Measurements from ENCODE around the gene OR2Z1. TPM values are rescaled to one million over a fixed set of nuclear protein-coding genes. Genes with fewer than 3 reads are reported as not detected.

OR2Z1 gene
- total and polyA plus RNA-seq, 2 of the 4 experiments (the other 2 are of a cell fraction): not detected

GRCh38 chr19:8702350-8702749, 19.1 kb upstream of the OR2Z1 start:
- ChIA-PET CTCF (no interaction called here), POLR2A (ENCODE audit: unreplicated experiment) (no interaction called here)
- H3K56ac ChIP-seq (ENCODE audit: extremely low read depth, insufficient read depth, low read length): no peak overlapping the region
- H2BK120ac ChIP-seq (ENCODE audit: low read depth, low read length): no peak overlapping the region
- H4K20me1 ChIP-seq (ENCODE audit: insufficient read depth, low read length): no peaks in the 10 kb centered on the region
- no peak overlapping the region for H3K9ac ChIP-seq (ENCODE audit: low read depth, low read length)
- no peak overlapping the region for H4K91ac ChIP-seq (ENCODE audit: insufficient read depth, low read depth, low read length)
- no peak overlapping the region for H3K27ac ChIP-seq (ENCODE audit: insufficient read depth, low read length)
- TF ChIP-seq POLR2A (IDR thresholded peaks at IDR 0.05; ENCODE audit: low read depth, low read length): no peak
- no peaks in the 10 kb centered on the region for H3K4me1 ChIP-seq (ENCODE audit: control insufficient read depth, insufficient read depth, low read length)
- H3K27me3 ChIP-seq (ENCODE audit: control insufficient read depth, insufficient read depth, low read length): no peaks in the 10 kb centered on the region
- H3K4me2 ChIP-seq (ENCODE audit: low read depth, low read length): no peak overlapping the region
- peaks cover 15% of the 10 kb centered on the region; the same call in 1 of the 2 replicates for H3K9me3 ChIP-seq (ENCODE audit: control insufficient read depth, insufficient read depth, low read length)
- WGBS, 2 experiments (ENCODE audit: extremely low coverage in 2 of 2, insufficient read length in 1 of 2): 0% methylated on average over 1 of the region's 5 CpGs; no CpG with 5 or more reads in 1 of the 2 experiments
- no TSS peak for BruUV-seq (replicated peaks)
- no peak overlapping the region for H2BK15ac ChIP-seq (ENCODE audit: low read depth, low read length)
- H4K5ac ChIP-seq (ENCODE audit: low read depth, low read length): no peak overlapping the region
- no peak for DNase-seq
- H2BK5ac ChIP-seq (ENCODE audit: low read depth, low read length, poor library complexity, severe bottlenecking): no peak overlapping the region
- no peak overlapping the region for H3K4ac ChIP-seq (ENCODE audit: low read depth, low read length)
- no peak overlapping the region for H3K18ac ChIP-seq (ENCODE audit: low read depth, low read length)
- H3K79me1 ChIP-seq (ENCODE audit: low read depth in 1 of 2, low read length in 2 of 2): no peaks in the 10 kb centered on the region
- no peak overlapping the region for H3K23ac ChIP-seq (ENCODE audit: low read depth, low read length)
- dilution Hi-C loops (cut with HindIII; ENCODE audit: low sequenced_read_pairs, unreplicated experiment): no loop called here
- in situ Hi-C loops (cut with MboI; ENCODE audit: low sequenced_read_pairs): no loop called here
- H2AK9ac ChIP-seq (replicated peaks; ENCODE audit: low read depth, low read length, poor library complexity): no peak overlapping the region
- no peak overlapping the region for H3K4me3 ChIP-seq (ENCODE audit: insufficient read depth, low read depth, low read length)
- no peaks in the 10 kb centered on the region for H3K36me3 ChIP-seq (ENCODE audit: control insufficient read depth, insufficient read depth, low read length)
- H3K9me1 ChIP-seq (ENCODE audit: insufficient read depth, low read length): no peaks in the 10 kb centered on the region
- H2AFZ ChIP-seq (replicated peaks; ENCODE audit: low read length, poor library complexity): no peak overlapping the region
- no peak overlapping the region for H3K14ac ChIP-seq (replicated peaks; ENCODE audit: low read depth, low read length)
- no peak overlapping the region for H2BK20ac ChIP-seq (ENCODE audit: low read depth, low read length)
- no peak overlapping the region for H2AK5ac ChIP-seq (ENCODE audit: low read depth, low read length)
- intact Hi-C loops (cut with micrococcal nuclease): no loop called here
- H4K8ac ChIP-seq (ENCODE audit: low read depth in 2 of 2, low read length in 2 of 2): no peak overlapping the region
- ATAC-seq (ENCODE audit: low read depth): no peak

Measured in IMR-90 (cell line).